Measurements from ENCODE around the gene MRPS21. TPM values are rescaled to one million over a fixed set of nuclear protein-coding genes. Genes with fewer than 3 reads are reported as not detected.

Gene MRPS21
- total RNA-seq, 4 donors from 2014 or later: 27.8 to 46.3 (median 31.5) TPM

DNA sequence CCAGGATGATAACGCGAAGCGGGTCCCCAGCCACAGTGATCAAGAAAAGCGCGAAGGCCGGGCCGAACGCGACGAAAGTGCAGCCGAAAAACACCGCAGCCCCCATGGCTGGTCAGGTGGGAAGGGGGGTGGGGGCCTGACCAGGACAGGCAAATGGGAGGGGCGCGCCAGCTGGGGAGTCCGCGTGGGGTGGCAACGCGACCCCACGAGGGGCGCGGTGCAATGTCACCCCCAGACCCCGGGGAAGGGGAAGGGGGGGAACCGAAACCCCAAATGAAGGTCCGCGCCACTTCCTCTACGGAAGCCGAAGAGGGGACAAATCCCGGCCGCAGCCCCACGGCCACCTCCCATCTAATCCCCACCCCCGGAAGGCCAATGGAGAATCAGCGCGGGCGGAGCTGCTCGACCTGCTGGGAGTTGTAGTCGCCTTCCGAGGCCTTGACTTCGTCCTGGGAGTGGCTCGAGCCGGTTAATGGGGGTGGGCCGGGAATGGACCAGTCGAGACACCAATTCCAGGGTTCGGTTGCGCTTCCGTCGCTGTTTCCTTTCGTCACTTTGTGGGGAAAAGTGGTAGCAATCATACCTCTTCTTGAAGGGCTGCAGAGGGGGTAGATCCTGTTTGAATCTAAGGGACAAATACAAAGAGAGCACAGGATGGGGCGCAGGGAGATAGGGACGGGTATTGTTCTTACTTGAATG is 24.8 kb upstream of the MRPS21 start, which contains the start of gene APH1A:
TSS of gene APH1A (minus strand) at position 312 of the 699 bp plus-strand sequence. CDS start at position 106, 206 bp downstream.
- peaks cover 2 to 32% of the 10 kb centered on the region in 2 donors for H3K36me3 ChIP-seq
- peak; percentile 95 to 96 for ATAC-seq
- in situ Hi-C loops (cut with MboI; ENCODE audit: low sequenced_read_pairs in 4 of 4) (no loop called here), intact Hi-C loops (cut with DNase I; ENCODE audit: low total_unique reads) (loop anchor here (1.0 kb wide), 3 partner anchors 13 to 33 kb away; partner anchors contain the start of genes ANP32E and CIART)
- H3K27me3 ChIP-seq: no peaks in the 10 kb centered on the region
- peak; percentile 97 to 98 for DNase-seq
- TF ChIP-seq, protein P1, sequence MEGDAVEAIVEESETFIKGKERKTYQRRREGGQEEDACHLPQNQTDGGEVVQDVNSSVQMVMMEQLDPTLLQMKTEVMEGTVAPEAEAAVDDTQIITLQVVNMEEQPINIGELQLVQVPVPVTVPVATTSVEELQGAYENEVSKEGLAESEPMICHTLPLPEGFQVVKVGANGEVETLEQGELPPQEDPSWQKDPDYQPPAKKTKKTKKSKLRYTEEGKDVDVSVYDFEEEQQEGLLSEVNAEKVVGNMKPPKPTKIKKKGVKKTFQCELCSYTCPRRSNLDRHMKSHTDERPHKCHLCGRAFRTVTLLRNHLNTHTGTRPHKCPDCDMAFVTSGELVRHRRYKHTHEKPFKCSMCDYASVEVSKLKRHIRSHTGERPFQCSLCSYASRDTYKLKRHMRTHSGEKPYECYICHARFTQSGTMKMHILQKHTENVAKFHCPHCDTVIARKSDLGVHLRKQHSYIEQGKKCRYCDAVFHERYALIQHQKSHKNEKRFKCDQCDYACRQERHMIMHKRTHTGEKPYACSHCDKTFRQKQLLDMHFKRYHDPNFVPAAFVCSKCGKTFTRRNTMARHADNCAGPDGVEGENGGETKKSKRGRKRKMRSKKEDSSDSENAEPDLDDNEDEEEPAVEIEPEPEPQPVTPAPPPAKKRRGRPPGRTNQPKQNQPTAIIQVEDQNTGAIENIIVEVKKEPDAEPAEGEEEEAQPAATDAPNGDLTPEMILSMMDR (IDR thresholded peaks at IDR 0.05 in 4 of 5, conservative IDR thresholded peaks at IDR 0.05 in 1 of 5): no peak
- TF ChIP-seq POLR2A (IDR thresholded peaks at IDR 0.05): peak; percentile 76 to 83
- H3K4me1 ChIP-seq: peaks cover 10 to 40% of the 10 kb centered on the region in 2 donors
- peak within 1 kb of the TSS; percentile 94 to 99 (median 98) for H3K27ac ChIP-seq
- H3K4me3 ChIP-seq: peak within 1 kb of the TSS; percentile 69 to 99 (median 94)
- no peaks in the 10 kb centered on the region for H3K9me3 ChIP-seq

DNA sequence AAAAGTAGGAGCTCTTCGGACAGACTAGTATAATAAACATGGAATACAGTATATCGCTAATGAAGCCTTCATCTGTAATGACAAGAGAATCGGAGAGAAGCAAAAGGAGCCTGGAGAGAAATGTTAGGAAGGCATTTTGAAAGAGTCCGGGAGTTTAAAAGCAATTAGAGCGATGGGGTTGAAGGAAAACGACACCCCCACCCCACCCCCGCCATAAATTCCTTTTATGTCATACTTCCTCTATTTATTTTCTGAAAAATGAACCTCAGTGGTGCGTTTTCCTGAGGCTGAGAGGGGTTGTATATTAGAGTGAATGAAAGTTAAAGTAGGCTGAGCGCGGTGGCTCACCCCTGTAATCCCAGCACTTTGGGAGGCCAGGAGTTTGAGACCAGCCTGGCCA is 24.2 kb upstream of the MRPS21 start:
- H3K9me3 ChIP-seq: no peaks in the 10 kb centered on the region
- peaks cover 10 to 43% of the 10 kb centered on the region in 2 donors for H3K4me1 ChIP-seq
- no peak for ATAC-seq
- TF ChIP-seq, protein P1 (IDR thresholded peaks at IDR 0.05 in 4 of 5, conservative IDR thresholded peaks at IDR 0.05 in 1 of 5): no peak
- TF ChIP-seq POLR2A (IDR thresholded peaks at IDR 0.05): no peak
- DNase-seq: no peak
- intact Hi-C loops (cut with DNase I; ENCODE audit: low total_unique reads) (loop anchor here (1.0 kb wide), 2 partner anchors 13 to 33 kb away; partner anchors contain the start of gene ANP32E), in situ Hi-C loops (cut with MboI; ENCODE audit: low sequenced_read_pairs in 4 of 4) (no loop called here)
- peaks cover 2 to 28% of the 10 kb centered on the region in 2 donors for H3K36me3 ChIP-seq
- peak overlapping the region; percentile 94 to 99 (median 98) for H3K27ac ChIP-seq
- H3K4me3 ChIP-seq: peak overlapping the region; percentile 69 to 99 (median 94)
- no peaks in the 10 kb centered on the region for H3K27me3 ChIP-seq

DNA sequence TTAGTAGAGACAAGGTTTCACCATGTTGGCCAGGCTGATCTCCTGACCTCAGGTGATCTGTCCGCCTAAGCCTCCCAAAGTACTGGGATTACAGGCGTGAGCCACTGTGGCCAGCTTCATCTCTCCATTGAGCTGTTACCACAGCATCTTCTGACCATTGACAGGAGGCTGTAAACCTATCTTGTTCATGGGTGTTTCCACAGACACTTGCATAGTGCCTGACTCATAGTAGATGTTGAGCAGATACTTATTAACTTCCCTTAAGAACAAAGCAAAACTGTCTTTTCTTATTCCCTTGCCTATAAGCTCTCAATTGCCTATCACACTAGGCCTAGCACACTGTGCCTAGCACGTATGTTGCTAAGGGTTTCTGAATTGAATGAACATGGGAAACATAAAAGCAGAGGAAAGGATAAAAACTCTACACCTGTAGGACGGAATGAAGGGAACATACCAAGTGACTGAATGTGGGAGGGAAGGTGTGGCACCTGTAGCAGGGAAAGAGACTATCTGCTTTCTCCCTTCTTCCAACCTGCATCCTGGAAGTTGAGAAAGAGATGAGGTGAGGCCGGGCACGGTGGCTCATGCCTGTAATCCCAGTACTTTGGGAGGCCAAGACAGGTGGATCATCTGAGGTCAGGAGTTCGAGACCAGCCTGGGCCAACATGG is 22.2 kb upstream of the MRPS21 start:
- Histone ChIP-seq H3K4me1 (peaks cover 10 to 43% of the 10 kb centered on the region in 2 donors), H3K27me3 (no peaks in the 10 kb centered on the region), H3K9me3 (no peaks in the 10 kb centered on the region), H3K27ac (peak overlapping the region; percentile 35 to 75 (median 65)), H3K36me3 (peaks cover 0 to 8% of the 10 kb centered on the region in 2 donors), H3K4me3 (no peak overlapping the region)
- ATAC-seq (no peak), DNase-seq (no peak)
- intact Hi-C loops (cut with DNase I; ENCODE audit: low total_unique reads) (no loop called here), in situ Hi-C loops (cut with MboI; ENCODE audit: low sequenced_read_pairs in 4 of 4) (no loop called here)
- no peak for TF ChIP-seq POLR2A (IDR thresholded peaks at IDR 0.05)
- TF ChIP-seq, protein P1 (IDR thresholded peaks at IDR 0.05 in 4 of 5, conservative IDR thresholded peaks at IDR 0.05 in 1 of 5): no peak

DNA sequence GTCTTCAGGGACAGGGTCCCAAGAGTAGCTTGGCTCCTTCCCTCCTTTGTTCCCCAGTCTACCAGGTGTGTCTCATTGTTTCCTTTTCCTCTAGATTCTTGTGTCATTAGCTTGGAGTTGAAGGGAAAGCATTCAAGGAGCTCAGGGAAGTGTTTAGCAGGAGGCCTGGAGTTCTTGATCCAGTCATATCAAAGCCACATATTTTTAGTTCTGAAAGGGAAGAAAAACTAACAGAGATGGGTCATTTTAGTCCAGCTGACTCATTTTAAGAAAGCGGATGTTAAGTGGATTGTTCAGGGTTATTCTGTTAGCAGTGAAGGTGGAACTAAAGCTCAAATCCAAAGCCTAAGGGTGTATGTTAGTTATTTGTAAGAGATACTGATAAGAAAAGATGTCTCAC is 20.4 kb upstream of the MRPS21 start:
- Histone ChIP-seq H3K36me3 (no peaks in the 10 kb centered on the region), H3K27me3 (no peaks in the 10 kb centered on the region), H3K9me3 (no peaks in the 10 kb centered on the region), H3K4me3 (peak overlapping the region in 2 of 4 donors; percentile 28 to 36), H3K27ac (peak overlapping the region; percentile 35 to 75 (median 65)), H3K4me1 (peaks cover 0 to 32% of the 10 kb centered on the region in 2 donors)
- ATAC-seq: no peak
- intact Hi-C loops (cut with DNase I; ENCODE audit: low total_unique reads) (no loop called here), in situ Hi-C loops (cut with MboI; ENCODE audit: low sequenced_read_pairs in 4 of 4) (no loop called here)
- no peak for DNase-seq
- TF ChIP-seq, protein P1 (IDR thresholded peaks at IDR 0.05 in 4 of 5, conservative IDR thresholded peaks at IDR 0.05 in 1 of 5): no peak
- TF ChIP-seq POLR2A (IDR thresholded peaks at IDR 0.05): no peak

All from gastrocnemius medialis (tissue), 4 donors.